ENCODE data around the gene GAS2. TPM values are rescaled to one million over a fixed set of nuclear protein-coding genes. Genes with fewer than 3 reads are reported as not detected.

Gene GAS2
- total and polyA plus RNA-seq, 2 donors (not counting 1 experiment from before 2014, with no cell fraction given), result 2.5 to 6.5 TPM

DNA sequence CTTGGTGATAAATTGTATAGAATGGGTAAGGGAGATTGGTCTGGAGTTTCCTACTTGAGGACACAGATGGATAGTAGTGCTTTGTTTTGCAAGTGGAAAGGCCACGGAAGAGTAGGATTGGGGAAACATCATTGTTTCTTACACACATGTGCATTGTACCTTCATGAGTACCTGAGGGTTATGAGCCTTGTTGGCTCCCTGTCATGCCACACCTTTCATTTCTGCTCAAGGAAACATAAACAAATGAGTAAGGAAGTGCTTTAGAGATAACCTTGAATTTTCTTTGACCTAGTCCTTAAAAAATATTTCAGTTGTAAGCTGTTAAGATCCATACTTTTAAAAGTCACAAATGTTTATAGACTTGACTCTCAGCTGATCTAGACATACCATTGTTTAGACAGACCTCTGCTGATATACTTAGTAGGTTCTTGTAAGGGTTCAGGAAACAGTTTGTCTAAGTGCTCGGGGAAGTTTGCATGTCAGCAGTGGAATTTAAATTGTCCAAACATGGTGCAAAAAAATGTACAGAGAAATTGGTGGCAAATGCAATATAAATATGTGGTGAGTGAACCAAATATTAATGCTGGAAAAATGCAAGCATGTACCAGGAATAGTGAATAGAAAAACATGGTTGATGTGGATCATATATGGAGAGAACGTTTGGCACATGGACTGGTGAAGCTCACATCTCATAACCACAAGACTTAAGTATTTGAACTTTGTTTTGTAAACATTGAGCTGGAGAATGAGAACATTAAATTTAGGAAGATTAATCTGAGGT lies 40.9 kb downstream of the GAS2 start:
- Mint-ChIP-seq H3K4me3 (no peak overlapping the region), H3K27me3 (peaks cover 29% of the 10 kb centered on the region), H3K9me3 (ENCODE audit: insufficient read depth) (no peaks in the 10 kb centered on the region), H3K27ac (no peak overlapping the region), H3K4me1 (no peaks in the 10 kb centered on the region)
- ChIA-PET POLR2A (no interaction called here), CTCF (no interaction called here)
- Histone ChIP-seq H3K4me2 (replicated peaks; ENCODE audit: low read depth, low read length, poor library complexity, severe bottlenecking) (no peak overlapping the region), H3K4me3 (ENCODE audit: control extremely low read depth in 1 of 5, extremely low read depth in 1 of 5, insufficient read depth in 1 of 5, low read depth in 2 of 5, low read length in 4 of 5) (no peak overlapping the region), H3K9ac (ENCODE audit: low read length) (no peak overlapping the region), H3K36me3 (replicated peaks in 1 of 2; ENCODE audit: control extremely low read depth in 1 of 2, control insufficient read depth in 1 of 2, extremely low read depth in 1 of 2, insufficient read depth in 2 of 2, low read length in 1 of 2) (no peaks in the 10 kb centered on the region), H3K9me3 (ENCODE audit: control extremely low read depth in 1 of 3, control insufficient read depth in 2 of 3, insufficient read depth in 1 of 3, low read length in 2 of 3) (peaks cover 0 to 3% (median 0%) of the 10 kb centered on the region in 3 donors), H3K4me1 (ENCODE audit: control insufficient read depth in 2 of 2, insufficient read depth in 2 of 2, low read length in 2 of 2) (no peaks in the 10 kb centered on the region), H4K20me1 (ENCODE audit: control insufficient read depth, insufficient read depth, low read length, poor library complexity, severe bottlenecking) (no peaks in the 10 kb centered on the region), H3K79me2 (ENCODE audit: control insufficient read depth, insufficient read depth, low read length) (no peaks in the 10 kb centered on the region), H3K27ac (ENCODE audit: low read length in 2 of 2) (no peak overlapping the region), H2AFZ (ENCODE audit: insufficient read depth, low read depth, low read length, poor library complexity, severe bottlenecking) (no peak overlapping the region), H3K27me3 (replicated peaks in 1 of 4; ENCODE audit: control extremely low read depth in 1 of 4, control insufficient read depth in 3 of 4, insufficient read depth in 4 of 4, low read length in 3 of 4) (peaks cover 0 to 6% (median 0%) of the 10 kb centered on the region in 4 experiments)
- WGBS (ENCODE audit: insufficient coverage), result 88% methylated on average over 1 of the region's 3 CpGs
- no peak for ATAC-seq (ENCODE audit: low read depth)
- intact Hi-C loops (cut with micrococcal nuclease), result no loop called here
- DNase-seq, result no peak
- TF ChIP-seq, protein P1, sequence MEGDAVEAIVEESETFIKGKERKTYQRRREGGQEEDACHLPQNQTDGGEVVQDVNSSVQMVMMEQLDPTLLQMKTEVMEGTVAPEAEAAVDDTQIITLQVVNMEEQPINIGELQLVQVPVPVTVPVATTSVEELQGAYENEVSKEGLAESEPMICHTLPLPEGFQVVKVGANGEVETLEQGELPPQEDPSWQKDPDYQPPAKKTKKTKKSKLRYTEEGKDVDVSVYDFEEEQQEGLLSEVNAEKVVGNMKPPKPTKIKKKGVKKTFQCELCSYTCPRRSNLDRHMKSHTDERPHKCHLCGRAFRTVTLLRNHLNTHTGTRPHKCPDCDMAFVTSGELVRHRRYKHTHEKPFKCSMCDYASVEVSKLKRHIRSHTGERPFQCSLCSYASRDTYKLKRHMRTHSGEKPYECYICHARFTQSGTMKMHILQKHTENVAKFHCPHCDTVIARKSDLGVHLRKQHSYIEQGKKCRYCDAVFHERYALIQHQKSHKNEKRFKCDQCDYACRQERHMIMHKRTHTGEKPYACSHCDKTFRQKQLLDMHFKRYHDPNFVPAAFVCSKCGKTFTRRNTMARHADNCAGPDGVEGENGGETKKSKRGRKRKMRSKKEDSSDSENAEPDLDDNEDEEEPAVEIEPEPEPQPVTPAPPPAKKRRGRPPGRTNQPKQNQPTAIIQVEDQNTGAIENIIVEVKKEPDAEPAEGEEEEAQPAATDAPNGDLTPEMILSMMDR (IDR thresholded peaks at IDR 0.05), result no peak
- no peak for TF ChIP-seq EZH2 (IDR thresholded peaks at IDR 0.05; ENCODE audit: borderline replicate concordance, insufficient read depth, low read depth, low read length, poor library complexity, severe bottlenecking)

DNA sequence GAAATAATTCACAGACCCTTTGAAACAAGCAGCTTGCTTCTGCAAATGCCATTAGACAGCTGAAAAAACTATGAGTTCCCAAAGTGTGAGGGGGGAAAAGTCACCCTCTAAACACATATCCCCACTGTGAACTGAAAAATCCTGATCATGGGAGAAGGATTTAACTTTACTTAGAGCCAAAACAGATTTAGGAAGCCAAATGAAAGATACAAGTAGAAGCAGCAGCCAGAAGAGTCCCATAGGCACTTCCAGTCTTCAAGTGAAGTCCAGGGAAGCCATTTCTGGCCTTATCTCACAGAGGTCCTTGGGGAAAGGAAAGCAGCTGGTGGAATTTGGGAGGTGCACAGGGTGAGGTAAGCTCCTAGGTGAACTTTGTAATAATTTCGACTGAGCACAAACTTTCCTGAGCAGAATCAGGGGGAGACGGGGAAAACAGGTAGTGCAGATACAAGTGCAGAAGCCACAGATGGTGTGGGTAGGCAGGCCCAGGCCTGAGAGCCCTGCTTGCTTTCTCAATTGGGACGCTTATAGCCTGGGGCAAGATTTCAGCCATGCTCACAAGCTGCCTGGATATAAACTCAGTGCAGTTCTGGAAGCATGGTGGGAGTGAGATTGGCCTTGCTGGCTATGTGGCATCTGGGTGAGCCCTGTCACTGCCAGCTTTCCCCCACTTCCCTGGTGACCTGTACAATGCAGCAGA lies 44.8 kb downstream of the GAS2 start:
- peaks cover 0 to 7% (median 0%) of the 10 kb centered on the region in 3 donors for H3K9me3 ChIP-seq (ENCODE audit: control extremely low read depth in 1 of 3, control insufficient read depth in 2 of 3, insufficient read depth in 1 of 3, low read length in 2 of 3)
- peaks cover 0 to 6% (median 0%) of the 10 kb centered on the region in 4 experiments for H3K27me3 ChIP-seq (replicated peaks in 1 of 4; ENCODE audit: control extremely low read depth in 1 of 4, control insufficient read depth in 3 of 4, insufficient read depth in 4 of 4, low read length in 3 of 4)
- Mint-ChIP-seq H3K4me1 (no peaks in the 10 kb centered on the region), H3K4me3 (no peak overlapping the region), H3K9me3 (ENCODE audit: insufficient read depth) (peaks cover 5% of the 10 kb centered on the region), H3K27ac (no peak overlapping the region), H3K27me3 (peaks cover 25% of the 10 kb centered on the region)
- no peaks in the 10 kb centered on the region for H3K4me1 ChIP-seq (ENCODE audit: control insufficient read depth in 2 of 2, insufficient read depth in 2 of 2, low read length in 2 of 2)
- no peak overlapping the region for H2AFZ ChIP-seq (ENCODE audit: insufficient read depth, low read depth, low read length, poor library complexity, severe bottlenecking)
- H4K20me1 ChIP-seq (ENCODE audit: control insufficient read depth, insufficient read depth, low read length, poor library complexity, severe bottlenecking), result no peaks in the 10 kb centered on the region
- 80% methylated on average over 3 of the region's 3 CpGs for WGBS (ENCODE audit: insufficient coverage)
- H3K79me2 ChIP-seq (ENCODE audit: control insufficient read depth, insufficient read depth, low read length), result no peaks in the 10 kb centered on the region
- no peak overlapping the region for H3K27ac ChIP-seq (ENCODE audit: low read length in 2 of 2)
- intact Hi-C loops (cut with micrococcal nuclease), result no loop called here
- TF ChIP-seq, protein P1 (IDR thresholded peaks at IDR 0.05), result no peak
- TF ChIP-seq EZH2 (IDR thresholded peaks at IDR 0.05; ENCODE audit: borderline replicate concordance, insufficient read depth, low read depth, low read length, poor library complexity, severe bottlenecking), result no peak
- H3K9ac ChIP-seq (ENCODE audit: low read length), result no peak overlapping the region
- ATAC-seq (ENCODE audit: low read depth) (no peak), DNase-seq (no peak)
- no peak overlapping the region for H3K4me2 ChIP-seq (replicated peaks; ENCODE audit: low read depth, low read length, poor library complexity, severe bottlenecking)
- CTCF ChIA-PET, result interaction anchor here (1.1 kb wide), 1 partner anchor 19 kb away, joined by 3 read pairs; no protein-coding TSS in a partner anchor
- POLR2A ChIA-PET, result no interaction called here
- no peak overlapping the region for H3K4me3 ChIP-seq (ENCODE audit: control extremely low read depth in 1 of 5, extremely low read depth in 1 of 5, insufficient read depth in 1 of 5, low read depth in 2 of 5, low read length in 4 of 5)
- H3K36me3 ChIP-seq (replicated peaks in 1 of 2; ENCODE audit: control extremely low read depth in 1 of 2, control insufficient read depth in 1 of 2, extremely low read depth in 1 of 2, insufficient read depth in 2 of 2, low read length in 1 of 2), result no peaks in the 10 kb centered on the region

All from B cell (primary cell).